SKM-1 (cell line): ENCODE results near the gene DPH1.
A peak's percentile ranks its signal among the peaks of the same experiment; 100 is the strongest.

Experiments used
- DNase-seq: peaks from one replicate; lab custom pipeline; 2025; ENCODE audit not compliant: unreplicated experiment; lab: John Stamatoyannopoulos, UW

DPH1 gene

GRCh38 chr17:2025622-2026309, 4.2 kb upstream of the DPH1 start:
- DNase-seq, result no peak

GRCh38 chr17:2027528-2028233, 2.3 kb upstream of the DPH1 start:
- DNase-seq, result no peak

- no peak for DNase-seq
Measured at GRCh38 chr17:2028234-2028614, 1.7 kb upstream of the DPH1 start.

GRCh38 chr17:2028737-2029136, 1.2 kb upstream of the DPH1 start:
- DNase-seq, result no peak

GRCh38 chr17:2030779-2031163, 818 bp downstream of the DPH1 start:
- no peak for DNase-seq

GRCh38 chr17:2033153-2033552, 3.2 kb downstream of the DPH1 start:
- DNase-seq, result no peak

GRCh38 chr17:2034157-2034556, 4.2 kb downstream of the DPH1 start:
- DNase-seq, result no peak

GRCh38 chr17:2034806-2035540, 5.0 kb downstream of the DPH1 start:
- no peak for DNase-seq

- DNase-seq, result no peak
Measured at GRCh38 chr17:2035541-2036488, 5.9 kb downstream of the DPH1 start.

GRCh38 chr17:2037155-2037554, 7.2 kb downstream of the DPH1 start:
- no peak for DNase-seq

GRCh38 chr17:2040219-2040827, 10.4 kb downstream of the DPH1 start:
- no peak for DNase-seq

- DNase-seq, result no peak
Measured at GRCh38 chr17:2040942-2041560, 11.1 kb downstream of the DPH1 start.

GRCh38 chr17:2041561-2042389, 11.8 kb downstream of the DPH1 start, which contains the start of gene OVCA2:
OVCA2 (plus strand) TSS chr17:2042022; CDS start chr17:2042048, 26 bp downstream.
- DNase-seq, result peak; percentile 54

GRCh38 chr17:2042390-2042847, 12.5 kb downstream of the DPH1 start:
- no peak for DNase-seq

- no peak for DNase-seq
Measured at GRCh38 chr17:2042933-2043332, 13.0 kb downstream of the DPH1 start.

GRCh38 chr17:2043785-2044184, 13.8 kb downstream of the DPH1 start:
- no peak for DNase-seq

GRCh38 chr17:2044263-2044894, 14.4 kb downstream of the DPH1 start:
- DNase-seq, result no peak

GRCh38 chr17:2047590-2047989, 17.6 kb downstream of the DPH1 start:
- DNase-seq, result no peak

- DNase-seq, result no peak
Measured at GRCh38 chr17:2048805-2049204, 18.9 kb downstream of the DPH1 start.
